GM12865 (cell line): ENCODE results near the gene PDE3A.

Source experiments
- DNase-seq: peaks from one replicate; pipeline ENCODE4 v3.0.0; 2010; ENCODE audit warnings: low read depth
- H3K4me3 ChIP-seq: 2 replicates; pipeline ENCODE4 v1.5.1; 2011; ENCODE audit warnings: mild to moderate bottlenecking, low read depth, low read length, control low read depth
- CTCF ChIP-seq: IDR thresholded peaks from 2 replicates; pipeline ENCODE4 v1.5.1; 2011; ENCODE audit warnings: low read length, control low read depth, low read depth, inconsistent platforms; ENCODE audit not compliant: insufficient read depth; ENCODE audit errors: missing control alignments

Gene PDE3A

GRCh38 chr12:20507056-20507455, 138.7 kb downstream of the PDE3A start:
- H3K4me3 ChIP-seq: no peak overlapping the region
- no peak for TF ChIP-seq CTCF
- no peak for DNase-seq

GRCh38 chr12:20507711-20508110, 139.4 kb downstream of the PDE3A start:
- DNase-seq: no peak
- TF ChIP-seq CTCF: no peak
- H3K4me3 ChIP-seq: no peak overlapping the region

GRCh38 chr12:20508359-20508758, 140.0 kb downstream of the PDE3A start:
- no peak for DNase-seq
- H3K4me3 ChIP-seq: no peak overlapping the region
- TF ChIP-seq CTCF: no peak

GRCh38 chr12:20508962-20509361, 140.6 kb downstream of the PDE3A start:
- DNase-seq: no peak
- H3K4me3 ChIP-seq: no peak overlapping the region
- no peak for TF ChIP-seq CTCF

GRCh38 chr12:20510811-20511210, 142.5 kb downstream of the PDE3A start:
- no peak for TF ChIP-seq CTCF
- no peak overlapping the region for H3K4me3 ChIP-seq
- DNase-seq: no peak

- no peak for TF ChIP-seq CTCF
- H3K4me3 ChIP-seq: no peak overlapping the region
- DNase-seq: no peak
Observed at GRCh38 chr12:20513189-20513588, 144.9 kb downstream of the PDE3A start.

- no peak for TF ChIP-seq CTCF
- no peak for DNase-seq
- no peak overlapping the region for H3K4me3 ChIP-seq
Observed at GRCh38 chr12:20514598-20514997, 146.3 kb downstream of the PDE3A start.
